Measurements from ENCODE around the gene TGOLN2.

The TGOLN2 gene

GRCh38 chr2:85307527-85307897, 20.3 kb downstream of the TGOLN2 start:
- DNase-seq, result no peak

GRCh38 chr2:85303780-85304531, 23.8 kb downstream of the TGOLN2 start:
- no peak for DNase-seq

- DNase-seq, result no peak
Observed at GRCh38 chr2:85302121-85302520, 25.7 kb downstream of the TGOLN2 start.

GRCh38 chr2:85291425-85292023, 36.3 kb downstream of the TGOLN2 start:
- DNase-seq, result peak; percentile 53

GRCh38 chr2:85288244-85288725, 39.5 kb downstream of the TGOLN2 start:
- DNase-seq, result no peak

GRCh38 chr2:85287721-85288120, 40.1 kb downstream of the TGOLN2 start:
- no peak for DNase-seq

- DNase-seq, result no peak
Observed at GRCh38 chr2:85286918-85287317, 40.9 kb downstream of the TGOLN2 start.

GRCh38 chr2:85283641-85284040, 44.1 kb downstream of the TGOLN2 start:
- no peak for DNase-seq

- no peak for DNase-seq
Observed at GRCh38 chr2:85282914-85283313, 44.9 kb downstream of the TGOLN2 start.

- no peak for DNase-seq
Observed at GRCh38 chr2:85281553-85281952, 46.2 kb downstream of the TGOLN2 start.

- no peak for DNase-seq
Observed at GRCh38 chr2:85278361-85278760, 49.4 kb downstream of the TGOLN2 start.

- DNase-seq, result no peak
Observed at GRCh38 chr2:85277416-85278158, 50.2 kb downstream of the TGOLN2 start.

GRCh38 chr2:85276571-85277118, 51.1 kb downstream of the TGOLN2 start:
- DNase-seq, result no peak

GRCh38 chr2:85275984-85276540, 51.7 kb downstream of the TGOLN2 start:
- no peak for DNase-seq

- no peak for DNase-seq
Observed at GRCh38 chr2:85273738-85274731, 53.8 kb downstream of the TGOLN2 start.

- no peak for DNase-seq
Observed at GRCh38 chr2:85272357-85272756, 55.4 kb downstream of the TGOLN2 start.

- DNase-seq, result no peak
Observed at GRCh38 chr2:85269959-85270358, 57.8 kb downstream of the TGOLN2 start.
